ENCODE results near the gene TYK2.

DNA sequence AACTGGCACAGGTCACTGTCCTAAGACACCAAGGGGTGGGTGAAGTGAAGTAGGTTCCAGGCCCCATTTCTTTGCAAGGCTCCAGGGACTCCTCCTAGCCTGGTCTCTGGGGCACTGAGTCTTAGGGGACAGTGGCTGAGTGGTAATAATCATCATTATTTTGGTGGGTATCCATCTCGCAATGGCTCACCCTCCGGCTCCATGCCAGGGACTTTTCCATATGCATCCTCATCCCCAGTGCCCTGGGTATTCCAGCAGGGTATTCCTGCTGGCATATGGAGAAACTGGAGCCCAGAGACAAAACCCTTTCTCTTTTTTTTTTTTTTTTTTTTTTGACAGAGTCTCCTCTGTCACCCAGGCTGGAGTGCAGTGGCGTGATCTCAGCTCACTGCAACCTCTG is 42.5 kb upstream of the TYK2 start:
- no peak for TF ChIP-seq CTCF (IDR thresholded peaks at IDR 0.05)
- TF ChIP-seq POLR2A (IDR thresholded peaks at IDR 0.05), result no peak
- no peak for TF ChIP-seq POLR2AphosphoS5 (IDR thresholded peaks at IDR 0.05)
- TF ChIP-seq EP300 (IDR thresholded peaks at IDR 0.05), result no peak
